HepG2 (cell line): Measurements from ENCODE around the gene SERPINB1. TPM values are rescaled to one million over a fixed set of nuclear protein-coding genes. Genes with fewer than 3 reads are reported as not detected.

Experiments used
- ATAC-seq: fragments of 200-7000 bp; cut with Tn5 transposase; 3 replicates; pipeline ENCODE4 v1.9.1; 2020; ENCODE audit warnings: mild to moderate bottlenecking, moderate library complexity
- BruUV-seq: library from RNA; stranded (reverse); fragments of 400-500 nt; replicated peaks from 2 replicates; lab custom pipeline; 2021; lab: Mats Ljungman, UMichigan
- CTCF ChIA-PET: fragments of 300-600 bp; formaldehyde crosslinking; extraction: SDS; loops from one replicate; lab custom pipeline; 2021; ENCODE audit warnings: low total read pairs, inconsistent platforms, low intra/inter-chr PET ratio; lab: Yijun Ruan, JAX
- POLR2A ChIA-PET: fragments of 350-600 bp; sonication (Branson Sonifier 250); formaldehyde crosslinking; loops from one replicate; lab custom pipeline; 2020; ENCODE audit warnings: antibody characterized with exemption, inconsistent platforms; lab: Yijun Ruan, JAX
- DNase-seq: peaks from one replicate; pipeline ENCODE4 v3.0.0-alpha.2; 2015; ENCODE audit warnings: low spot score
- FAIRE-seq: peaks from 3 replicates; lab custom pipeline; 2011; peaks lifted over from hg19 to GRCh38; lab: Jason Lieb, UNC
- H2AFZ ChIP-seq: one replicate; pipeline ENCODE4 v1.6.1; 2011; ENCODE audit warnings: low read length, inconsistent platforms
- H3K27ac ChIP-seq: fragments of 300-600 bp; 3 replicates; pipeline ENCODE4 v1.8.0; 2011; ENCODE audit warnings: mixed run types, mild to moderate bottlenecking, mixed read lengths, low read length, inconsistent platforms; ENCODE audit not compliant: insufficient read depth; ENCODE audit errors: extremely low read length
- H3K27me3 ChIP-seq, 2 experiments: fragments of 200-600 bp in 1 of 2; 2 replicates in 1 of 2; 3 replicates in 1 of 2; pipeline versions ENCODE4 v1.6.0 to v1.8.0; 2011; ENCODE audit warnings: low read length in 2 of 2, mild to moderate bottlenecking in 2 of 2, moderate library complexity in 2 of 2, inconsistent platforms in 1 of 2; ENCODE audit not compliant: insufficient read depth in 2 of 2, control insufficient read depth in 1 of 2
- H3K36me3 ChIP-seq, 2 experiments: fragments of 200-600 bp in 1 of 2; replicated peaks in 1 of 2; 2 replicates in 1 of 2; 3 replicates in 1 of 2; pipeline versions ENCODE4 v1.5.1 to v1.8.0; 2011; ENCODE audit warnings: low read length in 2 of 2, inconsistent platforms in 1 of 2; ENCODE audit not compliant: insufficient read depth in 2 of 2, control insufficient read depth in 1 of 2
- H3K4me1 ChIP-seq: 2 replicates; pipeline ENCODE4 v1.5.1; 2012; ENCODE audit warnings: low read length, inconsistent platforms; ENCODE audit not compliant: insufficient read depth
- H3K4me2 ChIP-seq: 2 replicates; pipeline ENCODE4 v1.6.0; 2011; ENCODE audit warnings: low read depth, low read length, inconsistent platforms
- H3K4me3 ChIP-seq, 3 experiments: fragments of 200-600 bp in 1 of 3; sonication (generic), shearing (Covaris generic) in 1 of 3; replicated peaks in 1 of 3; 2 replicates each; pipeline ENCODE4 v1.5.1; 2011 to 2016; ENCODE audit warnings: low read length in 3 of 3, inconsistent platforms in 2 of 3, low read depth in 2 of 3, mild to moderate bottlenecking in 2 of 3, control low read depth in 1 of 3, mixed read lengths in 1 of 3; ENCODE audit not compliant: insufficient read depth in 1 of 3
- H3K79me2 ChIP-seq: one replicate; pipeline ENCODE4 v1.6.1; 2011; ENCODE audit warnings: low read length, inconsistent platforms; ENCODE audit not compliant: insufficient read depth
- H3K9ac ChIP-seq: 2 replicates; pipeline ENCODE4 v1.6.0; 2011; ENCODE audit warnings: mild to moderate bottlenecking, low read depth, low read length, inconsistent platforms; ENCODE audit not compliant: insufficient read depth
- H3K9me3 ChIP-seq: 2 replicates; pipeline ENCODE4 v1.5.1; 2012; ENCODE audit warnings: mild to moderate bottlenecking, low read length
- H4K20me1 ChIP-seq: 2 replicates; pipeline ENCODE4 v1.6.0; 2011; ENCODE audit warnings: inconsistent platforms, mild to moderate bottlenecking, low read length, moderate library complexity; ENCODE audit not compliant: insufficient read depth
- AGO2 ChIP-seq: fragments of 200-400 bp; formaldehyde crosslinking; optimal IDR thresholded peaks from 2 replicates; pipeline ENCODE3; 2017; ENCODE audit warnings: mild to moderate bottlenecking, low read depth, low read length, moderate library complexity
- CREM ChIP-seq, 2 experiments: sonication (generic) in 1 of 2; formaldehyde crosslinking in 1 of 2; IDR thresholded peaks; 2 replicates each; pipeline versions ENCODE4 v1.4.0 to v1.6.1; 2016 to 2020; ENCODE audit warnings: antibody characterized with exemption in 1 of 2, mild to moderate bottlenecking in 1 of 2, missing genetic modification reagents in 1 of 2
- DR1 ChIP-seq: sonication (generic); formaldehyde crosslinking; IDR thresholded peaks from 2 replicates; pipeline ENCODE4 v1.8.0; 2021; ENCODE audit warnings: mild to moderate bottlenecking, missing genetic modification reagents, inconsistent platforms
- EP300 ChIP-seq, 3 experiments: sonication (generic) in 1 of 3; formaldehyde crosslinking in 1 of 3; IDR thresholded peaks; 2 replicates each; pipeline versions ENCODE4 v1.5.1 to v1.6.1; 2011 to 2020; ENCODE audit warnings: low read depth in 2 of 3, low read length in 2 of 3, borderline replicate concordance in 1 of 3, improper control_type of control experiment in 1 of 3, mild to moderate bottlenecking in 1 of 3, missing genetic modification reagents in 1 of 3, moderate library complexity in 1 of 3
- HDAC2 ChIP-seq: sonication (generic); formaldehyde crosslinking; IDR thresholded peaks from 2 replicates; pipeline ENCODE4 v1.4.0; 2020; ENCODE audit warnings: missing genetic modification reagents
- NR1H2 ChIP-seq: sonication (generic); formaldehyde crosslinking; IDR thresholded peaks from 2 replicates; pipeline ENCODE4 v1.8.1; 2022; ENCODE audit warnings: low read depth, missing genetic modification reagents, borderline replicate concordance
- SMAD9 ChIP-seq: sonication (generic); formaldehyde crosslinking; IDR thresholded peaks from 2 replicates; pipeline ENCODE4 v1.5.1; 2020; ENCODE audit warnings: mild to moderate bottlenecking, missing genetic modification reagents
- SOX5 ChIP-seq: IDR thresholded peaks from 2 replicates; pipeline ENCODE4 v1.6.1; 2016; ENCODE audit warnings: borderline replicate concordance
- ZIK1 ChIP-seq: sonication (generic); formaldehyde crosslinking; IDR thresholded peaks from 2 replicates; pipeline ENCODE4 v1.5.0; 2020; ENCODE audit warnings: mild to moderate bottlenecking, low read depth, missing genetic modification reagents, borderline replicate concordance
- ZNF337 ChIP-seq: sonication (generic); formaldehyde crosslinking; IDR thresholded peaks from 2 replicates; pipeline ENCODE4 v1.5.1; 2020; ENCODE audit warnings: missing genetic modification reagents, low read depth, mild to moderate bottlenecking, borderline replicate concordance
- ZNF83 ChIP-seq: sonication (generic); formaldehyde crosslinking; IDR thresholded peaks from 2 replicates; pipeline ENCODE4 v1.4.0; 2020; ENCODE audit warnings: missing genetic modification reagents, mild to moderate bottlenecking, borderline replicate concordance
- WGBS: methylation state at CpG from one replicate; pipeline ENCODE4 v1.1.6; 2017; ENCODE audit warnings: low lambda C conversion rate; 5-methylcytosine and 5-hydroxymethylcytosine counted together
- in situ Hi-C: cut with HindIII; loops from 2 replicates; pipeline ENCODE4 v1.10.0; 2017; ENCODE audit warnings: low pct_unique_long_range_greater_than_20kb; ENCODE audit not compliant: extremely low pct_ligation_motif_present
- intact Hi-C: fragments of 100-400 bp; cut with micrococcal nuclease; formaldehyde crosslinking; loops from one replicate; pipeline ENCODE4 v1.10.0; 2022; ENCODE audit not compliant: unreplicated experiment
- polyA plus RNA-seq, 8 experiments: library from polyadenylated mRNA; depleted of rRNA in 3 of 8; stranded (reverse) in 7 of 8; unstranded in 1 of 8; fragments of >200 nt; fragmentation: Illumina TruSeq in 4 of 8; extraction: Trizol in 4 of 8; gene quantifications; 2 replicates each; pipeline versions ENCODE4 v1.2.1 to v1.2.3, GENCODE V29; 2011 to 2016; ENCODE audit warnings: low read depth in 4 of 8, missing spikeins in 1 of 8, mixed read lengths in 1 of 8; ENCODE audit not compliant: insufficient read depth in 1 of 8
- total RNA-seq, 5 experiments: library from RNA; depleted of rRNA; stranded (reverse); fragments of >200 nt; fragmentation: Illumina TruSeq; extraction: Trizol; gene quantifications; 2 replicates each; pipeline ENCODE4 v1.2.3, GENCODE V29; 2016; ENCODE audit warnings: low read depth in 1 of 5
- TF ChIP-seq, protein P1 (sequence below): sonication (generic); formaldehyde crosslinking; IDR thresholded peaks from 2 replicates; pipeline ENCODE4 v1.8.0; 2023; ENCODE audit warnings: mild to moderate bottlenecking, missing genetic modification reagents
- TF ChIP-seq, protein P2 (sequence below): fragments of 450-650 bp; IDR thresholded peaks from 2 replicates; pipeline ENCODE4 v1.6.1; 2016
- TF ChIP-seq, protein P3 (sequence below): sonication (generic); formaldehyde crosslinking; IDR thresholded peaks from 2 replicates; pipeline ENCODE4 v1.4.0; 2020; ENCODE audit warnings: mild to moderate bottlenecking, missing genetic modification reagents, borderline replicate concordance
- TF ChIP-seq, protein P4 (sequence below): sonication (generic); formaldehyde crosslinking; IDR thresholded peaks from 2 replicates; pipeline ENCODE4 v1.5.0; 2020; ENCODE audit warnings: missing genetic modification reagents

The SERPINB1 gene
- total and polyA plus RNA-seq, 2 of the 13 experiments (the other 11 are each of a cell fraction or from before 2014, with no cell fraction given), result 41.4 to 60.5 TPM

DNA sequence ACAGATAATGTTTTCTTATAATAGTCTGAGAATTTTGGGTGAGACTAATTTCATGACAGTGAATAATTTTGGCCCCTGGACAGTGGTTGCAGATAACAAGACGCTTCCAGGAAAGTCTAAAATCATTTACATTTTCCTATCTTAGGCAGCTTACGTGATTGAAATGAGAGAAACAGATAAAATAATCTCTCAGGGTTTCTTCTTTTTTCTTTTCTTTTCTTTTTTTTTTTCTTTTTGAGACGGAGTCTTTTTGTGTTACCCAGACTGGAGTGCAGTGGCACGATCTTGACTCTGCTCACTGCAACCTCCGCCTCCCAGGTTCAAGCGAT is 4.2 kb upstream of the SERPINB1 start:
- DNase-seq (no peak), FAIRE-seq (no peak), ATAC-seq (no peak)
- H2AFZ ChIP-seq, result no peak overlapping the region
- intact Hi-C loops (loop anchor here (1.0 to 5.0 kb wide), 5 partner anchors 55 to 211 kb away; no protein-coding TSS in a partner anchor), in situ Hi-C loops (no loop called here)
- 45% methylated on average over 6 of the region's 6 CpGs for WGBS
- no peaks in the 10 kb centered on the region for H3K27me3 ChIP-seq
- H3K36me3 ChIP-seq, result no peaks in the 10 kb centered on the region
- H3K9ac ChIP-seq, result no peak overlapping the region
- H3K4me2 ChIP-seq, result peak overlapping the region; percentile 62
- CTCF ChIA-PET, result interaction anchor here (1.0 to 3.4 kb wide), 7 partner anchors 55 to 143 kb away, joined by 3 to 42 read pairs (median 6); no protein-coding TSS in a partner anchor
- peaks cover under 1% of the 10 kb centered on the region for H3K79me2 ChIP-seq
- no peaks in the 10 kb centered on the region for H4K20me1 ChIP-seq
- no peaks in the 10 kb centered on the region for H3K9me3 ChIP-seq
- peaks cover 53% of the 10 kb centered on the region for H3K4me1 ChIP-seq
- H3K27ac ChIP-seq, result no peak overlapping the region
- H3K4me3 ChIP-seq, result peak overlapping the region in 1 of 3 experiments; percentile 39; a peak in 2 of 6 replicates
- TF ChIP-seq SMAD9 (CRISPR knock-in tag) (no peak), ZNF337 (no peak), NR1H2 (CRISPR knock-in tag) (no peak), AGO2 (no peak), EP300 (IDR thresholded peaks at IDR 0.05; ENCODE audit: low read depth in 2 of 2, low read length in 2 of 2) (no peak), EP300 (CRISPR knock-in tag; IDR thresholded peaks at IDR 0.05; ENCODE audit: borderline replicate concordance) (no peak), DR1 (CRISPR knock-in tag) (no peak), ZIK1 (no peak), HDAC2 (CRISPR knock-in tag) (no peak), CREM (IDR thresholded peaks at IDR 0.05) (no peak), CREM (CRISPR knock-in tag; IDR thresholded peaks at IDR 0.05) (no peak), ZNF83 (CRISPR knock-in tag) (no peak), SOX5 (CRISPR knock-in tag) (no peak)
- TF ChIP-seq, protein P1, sequence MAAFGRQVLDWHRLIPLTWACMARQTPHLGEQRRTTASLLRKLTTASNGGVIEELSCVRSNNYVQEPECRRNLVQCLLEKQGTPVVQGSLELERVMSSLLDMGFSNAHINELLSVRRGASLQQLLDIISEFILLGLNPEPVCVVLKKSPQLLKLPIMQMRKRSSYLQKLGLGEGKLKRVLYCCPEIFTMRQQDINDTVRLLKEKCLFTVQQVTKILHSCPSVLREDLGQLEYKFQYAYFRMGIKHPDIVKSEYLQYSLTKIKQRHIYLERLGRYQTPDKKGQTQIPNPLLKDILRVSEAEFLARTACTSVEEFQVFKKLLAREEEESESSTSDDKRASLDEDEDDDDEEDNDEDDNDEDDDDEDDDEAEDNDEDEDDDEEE, result no peak
- TF ChIP-seq, protein P2, sequence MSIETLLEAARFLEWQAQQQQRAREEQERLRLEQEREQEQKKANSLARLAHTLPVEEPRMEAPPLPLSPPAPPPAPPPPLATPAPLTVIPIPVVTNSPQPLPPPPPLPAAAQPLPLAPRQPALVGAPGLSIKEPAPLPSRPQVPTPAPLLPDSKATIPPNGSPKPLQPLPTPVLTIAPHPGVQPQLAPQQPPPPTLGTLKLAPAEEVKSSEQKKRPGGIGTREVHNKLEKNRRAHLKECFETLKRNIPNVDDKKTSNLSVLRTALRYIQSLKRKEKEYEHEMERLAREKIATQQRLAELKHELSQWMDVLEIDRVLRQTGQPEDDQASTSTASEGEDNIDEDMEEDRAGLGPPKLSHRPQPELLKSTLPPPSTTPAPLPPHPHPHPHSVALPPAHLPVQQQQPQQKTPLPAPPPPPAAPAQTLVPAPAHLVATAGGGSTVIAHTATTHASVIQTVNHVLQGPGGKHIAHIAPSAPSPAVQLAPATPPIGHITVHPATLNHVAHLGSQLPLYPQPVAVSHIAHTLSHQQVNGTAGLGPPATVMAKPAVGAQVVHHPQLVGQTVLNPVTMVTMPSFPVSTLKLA, result no peak
- TF ChIP-seq, protein P3, sequence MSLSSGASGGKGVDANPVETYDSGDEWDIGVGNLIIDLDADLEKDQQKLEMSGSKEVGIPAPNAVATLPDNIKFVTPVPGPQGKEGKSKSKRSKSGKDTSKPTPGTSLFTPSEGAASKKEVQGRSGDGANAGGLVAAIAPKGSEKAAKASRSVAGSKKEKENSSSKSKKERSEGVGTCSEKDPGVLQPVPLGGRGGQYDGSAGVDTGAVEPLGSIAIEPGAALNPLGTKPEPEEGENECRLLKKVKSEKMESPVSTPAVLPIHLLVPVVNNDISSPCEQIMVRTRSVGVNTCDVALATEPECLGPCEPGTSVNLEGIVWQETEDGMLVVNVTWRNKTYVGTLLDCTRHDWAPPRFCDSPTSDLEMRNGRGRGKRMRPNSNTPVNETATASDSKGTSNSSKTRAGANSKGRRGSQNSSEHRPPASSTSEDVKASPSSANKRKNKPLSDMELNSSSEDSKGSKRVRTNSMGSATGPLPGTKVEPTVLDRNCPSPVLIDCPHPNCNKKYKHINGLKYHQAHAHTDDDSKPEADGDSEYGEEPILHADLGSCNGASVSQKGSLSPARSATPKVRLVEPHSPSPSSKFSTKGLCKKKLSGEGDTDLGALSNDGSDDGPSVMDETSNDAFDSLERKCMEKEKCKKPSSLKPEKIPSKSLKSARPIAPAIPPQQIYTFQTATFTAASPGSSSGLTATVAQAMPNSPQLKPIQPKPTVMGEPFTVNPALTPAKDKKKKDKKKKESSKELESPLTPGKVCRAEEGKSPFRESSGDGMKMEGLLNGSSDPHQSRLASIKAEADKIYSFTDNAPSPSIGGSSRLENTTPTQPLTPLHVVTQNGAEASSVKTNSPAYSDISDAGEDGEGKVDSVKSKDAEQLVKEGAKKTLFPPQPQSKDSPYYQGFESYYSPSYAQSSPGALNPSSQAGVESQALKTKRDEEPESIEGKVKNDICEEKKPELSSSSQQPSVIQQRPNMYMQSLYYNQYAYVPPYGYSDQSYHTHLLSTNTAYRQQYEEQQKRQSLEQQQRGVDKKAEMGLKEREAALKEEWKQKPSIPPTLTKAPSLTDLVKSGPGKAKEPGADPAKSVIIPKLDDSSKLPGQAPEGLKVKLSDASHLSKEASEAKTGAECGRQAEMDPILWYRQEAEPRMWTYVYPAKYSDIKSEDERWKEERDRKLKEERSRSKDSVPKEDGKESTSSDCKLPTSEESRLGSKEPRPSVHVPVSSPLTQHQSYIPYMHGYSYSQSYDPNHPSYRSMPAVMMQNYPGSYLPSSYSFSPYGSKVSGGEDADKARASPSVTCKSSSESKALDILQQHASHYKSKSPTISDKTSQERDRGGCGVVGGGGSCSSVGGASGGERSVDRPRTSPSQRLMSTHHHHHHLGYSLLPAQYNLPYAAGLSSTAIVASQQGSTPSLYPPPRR (CRISPR knock-in tag), result no peak
- TF ChIP-seq, protein P4, sequence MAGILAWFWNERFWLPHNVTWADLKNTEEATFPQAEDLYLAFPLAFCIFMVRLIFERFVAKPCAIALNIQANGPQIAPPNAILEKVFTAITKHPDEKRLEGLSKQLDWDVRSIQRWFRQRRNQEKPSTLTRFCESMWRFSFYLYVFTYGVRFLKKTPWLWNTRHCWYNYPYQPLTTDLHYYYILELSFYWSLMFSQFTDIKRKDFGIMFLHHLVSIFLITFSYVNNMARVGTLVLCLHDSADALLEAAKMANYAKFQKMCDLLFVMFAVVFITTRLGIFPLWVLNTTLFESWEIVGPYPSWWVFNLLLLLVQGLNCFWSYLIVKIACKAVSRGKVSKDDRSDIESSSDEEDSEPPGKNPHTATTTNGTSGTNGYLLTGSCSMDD (CRISPR knock-in tag), result no peak
- POLR2A ChIA-PET, result interaction anchor here (0.5 to 2.0 kb wide), 11 partner anchors 31 to 1520 kb away, joined by 3 to 12 read pairs (median 5); partner anchors contain the start of genes SERPINB9 and WRNIP1
- no TSS peak for BruUV-seq
